Body of pancreas (tissue), 4 donors: ENCODE measurements around the gene BIRC6. TPM values are rescaled to one million over a fixed set of nuclear protein-coding genes. Genes with fewer than 3 reads are reported as not detected.
A peak's percentile ranks its signal among the peaks of the same experiment; 100 is the strongest.

Source experiments
- ATAC-seq: fragments of 150-250 bp; one replicate; pipeline ENCODE4 v1.9.1; 2016
- DNase-seq, 4 donors: peaks; one replicate each; pipeline ENCODE4 v3.0.0-alpha.2; 2019
- H3K27ac ChIP-seq, 4 donors: fragments of 200-600 bp; sonication (generic); 1 replicate in 3 of 4; 2 replicates in 1 of 4; pipeline versions ENCODE4 v1.5.1 to v1.6.1; 2016 to 2019; ENCODE audit warnings: mild to moderate bottlenecking in 1 of 4, mixed read lengths in 1 of 4, moderate library complexity in 1 of 4
- H3K27me3 ChIP-seq, 2 donors: fragments of 200-600 bp; sonication (generic); one replicate each; pipeline ENCODE4 v1.6.0; 2016; ENCODE audit warnings: mild to moderate bottlenecking in 1 of 2
- H3K36me3 ChIP-seq, 2 donors: fragments of 200-600 bp; sonication (generic); replicated peaks in 1 of 2; 2 replicates each; pipeline ENCODE4 v1.5.1; 2016; ENCODE audit warnings: low read depth in 2 of 2; ENCODE audit not compliant: insufficient read depth in 1 of 2
- H3K4me1 ChIP-seq: fragments of 200-600 bp; sonication (generic); one replicate; pipeline ENCODE4 v1.6.0; 2016
- H3K4me3 ChIP-seq, 2 donors: fragments of 200-600 bp; sonication (generic); 1 replicate in 1 of 2; 2 replicates in 1 of 2; pipeline ENCODE4 v1.5.1; 2016 to 2019
- H3K9me3 ChIP-seq, 3 donors: fragments of 200-600 bp; sonication (generic); 1 replicate in 2 of 3; 2 replicates in 1 of 3; pipeline ENCODE4 v1.5.1; 2016
- CTCF ChIP-seq, 7 experiments: fragments of 450-650 bp in 4 of 7; fragments of 200-600 bp in 3 of 7; sonication (generic) in 3 of 7; IDR thresholded peaks; one replicate each; pipeline ENCODE4 v1.5.1; 2016 to 2019; ENCODE audit warnings: antibody characterized with exemption in 7 of 7
- POLR2A ChIP-seq, 3 donors: fragments of 450-650 bp; IDR thresholded peaks; one replicate each; pipeline ENCODE4 v1.6.1; 2016; ENCODE audit warnings: antibody characterized with exemption in 3 of 3, mild to moderate bottlenecking in 2 of 3
- WGBS, 2 donors: methylation state at CpG; one replicate each; pipeline ENCODE4 v1.1.5; 2017; 5-methylcytosine and 5-hydroxymethylcytosine counted together
- intact Hi-C: fragments of 100-400 bp; cut with DNase I; formaldehyde crosslinking; loops from one replicate; pipeline ENCODE4 v1.15.1; 2023
- total RNA-seq, 2 donors: library from RNA; depleted of rRNA; stranded (reverse); fragments of >200 nt; gene quantifications; one replicate each; pipeline ENCODE4 v1.1.0, GENCODE V29; 2016

The BIRC6 gene
- total RNA-seq, 2 donors from 2014 or later: 71.9 to 102 TPM

- H3K27me3 ChIP-seq: no peaks in the 10 kb centered on the region
Observed at GRCh38 chr2:32474381-32474780, 117.6 kb downstream of the BIRC6 start.

DNA sequence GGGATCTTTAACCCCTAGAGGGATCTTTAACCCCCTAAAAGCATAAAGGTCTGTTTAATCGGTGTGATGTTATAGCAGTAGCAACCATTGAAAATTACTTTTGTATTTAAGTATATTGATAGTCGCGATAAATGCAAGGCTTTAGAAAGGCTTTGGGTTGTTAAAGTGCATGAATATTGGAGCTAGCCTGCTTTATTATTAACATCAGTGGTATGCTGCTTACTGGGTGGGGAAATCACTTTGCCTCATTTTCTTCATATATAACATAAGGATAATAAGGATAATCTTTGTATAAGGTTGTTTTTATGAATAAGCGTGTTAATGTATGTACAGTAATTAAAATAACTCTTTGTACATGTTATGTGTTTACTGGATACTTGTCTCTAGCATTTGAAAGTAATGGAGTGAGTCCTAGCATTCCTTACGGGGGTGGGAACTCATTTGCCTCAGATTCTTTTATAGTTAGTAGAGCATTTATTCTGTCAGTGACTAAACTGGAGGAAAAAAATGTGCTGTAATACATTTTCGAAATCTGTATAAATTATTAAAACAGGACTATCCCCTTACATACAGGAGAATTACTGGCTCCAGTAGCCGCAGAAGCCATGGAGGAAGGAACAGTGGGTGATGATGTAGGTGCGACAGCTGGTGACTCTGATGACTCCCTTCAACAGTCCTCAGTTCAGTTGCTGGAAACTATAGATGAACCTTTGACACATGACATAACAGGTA, 122.2 kb downstream of the BIRC6 start:
- ATAC-seq: no peak
- Histone ChIP-seq H3K36me3 (peaks cover 3 to 27% of the 10 kb centered on the region in 2 donors), H3K4me1 (no peaks in the 10 kb centered on the region)

More at GRCh38 chr2:32474381-32474780, 117.6 kb downstream of the BIRC6 start:
- DNase-seq (no peak), ATAC-seq (no peak)
- Histone ChIP-seq H3K9me3 (no peaks in the 10 kb centered on the region), H3K4me3 (no peak overlapping the region), H3K4me1 (no peaks in the 10 kb centered on the region), H3K27ac (no peak overlapping the region), H3K36me3 (peaks cover 3 to 20% of the 10 kb centered on the region in 2 donors)
- WGBS, 2 donors: 80 to 82% methylated on average over 3 of the region's 3 CpGs
- intact Hi-C loops: no loop called here
- TF ChIP-seq POLR2A (IDR thresholded peaks at IDR 0.05) (no peak), CTCF (IDR thresholded peaks at IDR 0.05) (no peak)

GRCh38 chr2:32479993-32480392, 123.2 kb downstream of the BIRC6 start:
- TF ChIP-seq POLR2A (IDR thresholded peaks at IDR 0.05): no peak
- no peak for TF ChIP-seq CTCF (IDR thresholded peaks at IDR 0.05)
- Histone ChIP-seq H3K4me3 (no peak overlapping the region), H3K36me3 (peaks cover 3 to 27% of the 10 kb centered on the region in 2 donors), H3K27me3 (no peaks in the 10 kb centered on the region), H3K9me3 (no peaks in the 10 kb centered on the region), H3K4me1 (no peaks in the 10 kb centered on the region), H3K27ac (no peak overlapping the region)
- intact Hi-C loops: no loop called here
- 73 to 85% methylated on average over 5 of the region's 5 CpGs for WGBS, 2 donors
- ATAC-seq: no peak
- no peak for DNase-seq

More for the DNA sequence above, 122.2 kb downstream of the BIRC6 start:
- TF ChIP-seq CTCF (IDR thresholded peaks at IDR 0.05) (no peak), POLR2A (IDR thresholded peaks at IDR 0.05) (no peak)
- 91 to 93% methylated on average over 8 of the region's 8 CpGs for WGBS, 2 donors
- DNase-seq: no peak
- intact Hi-C loops: no loop called here
- Histone ChIP-seq H3K9me3 (no peaks in the 10 kb centered on the region), H3K27me3 (no peaks in the 10 kb centered on the region), H3K4me3 (no peak overlapping the region), H3K27ac (no peak overlapping the region)

DNA sequence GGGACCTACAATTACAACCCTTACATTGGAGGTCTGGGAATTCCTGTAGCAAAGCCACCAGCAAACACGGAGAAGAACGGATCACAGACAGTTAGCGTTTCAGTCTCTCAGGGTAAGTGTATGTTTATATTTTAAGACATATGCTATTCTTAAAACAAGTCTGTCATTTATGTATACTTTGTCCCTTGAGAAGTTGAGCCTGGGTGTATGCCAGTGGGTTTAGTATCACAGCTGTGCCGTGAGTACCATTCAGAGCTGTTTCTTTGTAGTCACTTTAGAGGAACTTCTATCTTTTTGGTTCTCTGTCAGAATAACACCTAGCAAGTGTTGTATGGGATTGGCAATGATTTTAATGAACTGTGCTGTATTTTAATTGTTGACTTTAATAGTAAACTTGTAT, 125.6 kb downstream of the BIRC6 start:
- intact Hi-C loops: no loop called here
- Histone ChIP-seq H3K4me3 (no peak overlapping the region), H3K27ac (no peak overlapping the region), H3K27me3 (no peaks in the 10 kb centered on the region), H3K36me3 (peaks cover 3 to 27% of the 10 kb centered on the region in 2 donors), H3K4me1 (no peaks in the 10 kb centered on the region), H3K9me3 (no peaks in the 10 kb centered on the region)
- WGBS, 2 donors: 80 to 85% methylated on average over 4 of the region's 4 CpGs
- TF ChIP-seq POLR2A (IDR thresholded peaks at IDR 0.05): no peak
- no peak for TF ChIP-seq CTCF (IDR thresholded peaks at IDR 0.05)
- DNase-seq (no peak), ATAC-seq (no peak)

DNA sequence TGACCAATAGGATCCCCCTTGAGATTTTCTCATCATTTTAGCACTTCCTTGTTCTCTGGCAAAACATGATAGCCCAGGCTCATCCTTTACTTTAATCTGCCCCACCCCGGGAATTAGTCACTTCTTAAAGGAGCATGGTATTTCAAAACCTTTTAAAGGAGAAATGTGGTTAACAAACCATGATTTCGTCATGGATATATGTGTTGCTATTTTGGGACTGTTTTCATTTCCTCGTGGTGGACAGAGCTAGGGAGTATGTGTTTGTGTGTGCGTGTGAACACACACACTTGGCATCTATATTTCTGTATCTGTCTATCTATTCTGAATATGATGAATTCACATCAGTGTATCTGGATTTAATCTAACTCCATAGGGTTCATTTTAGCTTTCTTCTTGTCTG, 128.1 kb downstream of the BIRC6 start:
- Histone ChIP-seq H3K27me3 (no peaks in the 10 kb centered on the region), H3K27ac (no peak overlapping the region), H3K36me3 (peaks cover 0 to 24% of the 10 kb centered on the region in 2 donors), H3K9me3 (no peaks in the 10 kb centered on the region), H3K4me3 (no peak overlapping the region), H3K4me1 (no peaks in the 10 kb centered on the region)
- WGBS, 2 donors: 46 to 58% methylated on average over 4 of the region's 4 CpGs
- TF ChIP-seq POLR2A (IDR thresholded peaks at IDR 0.05) (no peak), CTCF (IDR thresholded peaks at IDR 0.05) (no peak)
- intact Hi-C loops: no loop called here
- ATAC-seq (no peak), DNase-seq (peak in 1 of 4 donors; percentile 19)
